HepG2 (cell line): ENCODE data around the gene FXYD5. TPM values are rescaled to one million over a fixed set of nuclear protein-coding genes. Genes with fewer than 3 reads are reported as not detected.

Source experiments
- ATAC-seq: fragments of 200-7000 bp; cut with Tn5 transposase; 3 replicates; pipeline ENCODE4 v1.9.1; 2020; ENCODE audit warnings: mild to moderate bottlenecking, moderate library complexity
- BruUV-seq: library from RNA; stranded (reverse); fragments of 400-500 nt; replicated peaks from 2 replicates; lab custom pipeline; 2021; lab: Mats Ljungman, UMichigan
- CTCF ChIA-PET: fragments of 300-600 bp; formaldehyde crosslinking; extraction: SDS; loops from one replicate; lab custom pipeline; 2021; ENCODE audit warnings: low total read pairs, inconsistent platforms, low intra/inter-chr PET ratio; lab: Yijun Ruan, JAX
- POLR2A ChIA-PET: fragments of 350-600 bp; sonication (Branson Sonifier 250); formaldehyde crosslinking; loops from one replicate; lab custom pipeline; 2020; ENCODE audit warnings: antibody characterized with exemption, inconsistent platforms; lab: Yijun Ruan, JAX
- DNase-seq: peaks from one replicate; pipeline ENCODE4 v3.0.0-alpha.2; 2015; ENCODE audit warnings: low spot score
- FAIRE-seq: peaks from 3 replicates; lab custom pipeline; 2011; peaks lifted over from hg19 to GRCh38; lab: Jason Lieb, UNC
- H2AFZ ChIP-seq: one replicate; pipeline ENCODE4 v1.6.1; 2011; ENCODE audit warnings: low read length, inconsistent platforms
- H3K27ac ChIP-seq: fragments of 300-600 bp; 3 replicates; pipeline ENCODE4 v1.8.0; 2011; ENCODE audit warnings: mixed run types, mild to moderate bottlenecking, mixed read lengths, low read length, inconsistent platforms; ENCODE audit not compliant: insufficient read depth; ENCODE audit errors: extremely low read length
- H3K27me3 ChIP-seq, 2 experiments: fragments of 200-600 bp in 1 of 2; 2 replicates in 1 of 2; 3 replicates in 1 of 2; pipeline versions ENCODE4 v1.6.0 to v1.8.0; 2011; ENCODE audit warnings: low read length in 2 of 2, mild to moderate bottlenecking in 2 of 2, moderate library complexity in 2 of 2, inconsistent platforms in 1 of 2; ENCODE audit not compliant: insufficient read depth in 2 of 2, control insufficient read depth in 1 of 2
- H3K36me3 ChIP-seq, 2 experiments: fragments of 200-600 bp in 1 of 2; replicated peaks in 1 of 2; 2 replicates in 1 of 2; 3 replicates in 1 of 2; pipeline versions ENCODE4 v1.5.1 to v1.8.0; 2011; ENCODE audit warnings: low read length in 2 of 2, inconsistent platforms in 1 of 2; ENCODE audit not compliant: insufficient read depth in 2 of 2, control insufficient read depth in 1 of 2
- H3K4me1 ChIP-seq: 2 replicates; pipeline ENCODE4 v1.5.1; 2012; ENCODE audit warnings: low read length, inconsistent platforms; ENCODE audit not compliant: insufficient read depth
- H3K4me2 ChIP-seq: 2 replicates; pipeline ENCODE4 v1.6.0; 2011; ENCODE audit warnings: low read depth, low read length, inconsistent platforms
- H3K4me3 ChIP-seq, 3 experiments: fragments of 200-600 bp in 1 of 3; sonication (generic), shearing (Covaris generic) in 1 of 3; replicated peaks in 1 of 3; 2 replicates each; pipeline ENCODE4 v1.5.1; 2011 to 2016; ENCODE audit warnings: low read length in 3 of 3, inconsistent platforms in 2 of 3, low read depth in 2 of 3, mild to moderate bottlenecking in 2 of 3, control low read depth in 1 of 3, mixed read lengths in 1 of 3; ENCODE audit not compliant: insufficient read depth in 1 of 3
- H3K79me2 ChIP-seq: one replicate; pipeline ENCODE4 v1.6.1; 2011; ENCODE audit warnings: low read length, inconsistent platforms; ENCODE audit not compliant: insufficient read depth
- H3K9ac ChIP-seq: 2 replicates; pipeline ENCODE4 v1.6.0; 2011; ENCODE audit warnings: mild to moderate bottlenecking, low read depth, low read length, inconsistent platforms; ENCODE audit not compliant: insufficient read depth
- H3K9me3 ChIP-seq: 2 replicates; pipeline ENCODE4 v1.5.1; 2012; ENCODE audit warnings: mild to moderate bottlenecking, low read length
- H4K20me1 ChIP-seq: 2 replicates; pipeline ENCODE4 v1.6.0; 2011; ENCODE audit warnings: inconsistent platforms, mild to moderate bottlenecking, low read length, moderate library complexity; ENCODE audit not compliant: insufficient read depth
- CHD4 ChIP-seq: fragments of 200-600 bp; sonication (generic); IDR thresholded peaks from 2 replicates; pipeline ENCODE4 v1.7.0; 2017; ENCODE audit warnings: mild to moderate bottlenecking, low read length, borderline replicate concordance
- JUNB ChIP-seq: sonication (generic); formaldehyde crosslinking; IDR thresholded peaks from 2 replicates; pipeline ENCODE4 v1.8.0; 2022; ENCODE audit warnings: missing genetic modification reagents, mild to moderate bottlenecking, borderline replicate concordance
- NFYC ChIP-seq: IDR thresholded peaks from 2 replicates; pipeline ENCODE4 v1.6.1; 2016; ENCODE audit warnings: missing genetic modification reagents, missing compliant biosample characterization
- THAP9 ChIP-seq: sonication (generic); formaldehyde crosslinking; IDR thresholded peaks from 2 replicates; pipeline ENCODE4; 2020; ENCODE audit warnings: missing genetic modification reagents, mild to moderate bottlenecking, borderline replicate concordance
- TMF1 ChIP-seq: sonication (generic); formaldehyde crosslinking; IDR thresholded peaks from 2 replicates; pipeline ENCODE4 v1.8.1; 2022; ENCODE audit warnings: low read depth, missing genetic modification reagents
- in situ Hi-C: cut with HindIII; loops from 2 replicates; pipeline ENCODE4 v1.10.0; 2017; ENCODE audit warnings: low pct_unique_long_range_greater_than_20kb; ENCODE audit not compliant: extremely low pct_ligation_motif_present
- intact Hi-C: fragments of 100-400 bp; cut with micrococcal nuclease; formaldehyde crosslinking; loops from one replicate; pipeline ENCODE4 v1.10.0; 2022; ENCODE audit not compliant: unreplicated experiment
- polyA plus RNA-seq, 8 experiments: library from polyadenylated mRNA; depleted of rRNA in 3 of 8; stranded (reverse) in 7 of 8; unstranded in 1 of 8; fragments of >200 nt; fragmentation: Illumina TruSeq in 4 of 8; extraction: Trizol in 4 of 8; gene quantifications; 2 replicates each; pipeline versions ENCODE4 v1.2.1 to v1.2.3, GENCODE V29; 2011 to 2016; ENCODE audit warnings: low read depth in 4 of 8, missing spikeins in 1 of 8, mixed read lengths in 1 of 8; ENCODE audit not compliant: insufficient read depth in 1 of 8
- total RNA-seq, 5 experiments: library from RNA; depleted of rRNA; stranded (reverse); fragments of >200 nt; fragmentation: Illumina TruSeq; extraction: Trizol; gene quantifications; 2 replicates each; pipeline ENCODE4 v1.2.3, GENCODE V29; 2016; ENCODE audit warnings: low read depth in 1 of 5
- TF ChIP-seq, protein P1 (sequence below): sonication (generic); formaldehyde crosslinking; IDR thresholded peaks from 2 replicates; pipeline ENCODE4 v1.4.0; 2020; ENCODE audit warnings: mild to moderate bottlenecking, missing genetic modification reagents

Gene FXYD5
- total and polyA plus RNA-seq, 2 of the 13 experiments (the other 11 are each of a cell fraction or from before 2014, with no cell fraction given) = 0.65 TPM; not detected in 1

GRCh38 chr19:35216833-35217648, 62.5 kb downstream of the FXYD5 start (continued):
- TF ChIP-seq THAP9 (CRISPR knock-in tag) = no peak
- TF ChIP-seq, all 625 proteins: peak for 2

GRCh38 chr19:35217649-35217990, 63.1 kb downstream of the FXYD5 start:
- H3K27ac ChIP-seq = no peak overlapping the region
- no peak for ATAC-seq
- no peaks in the 10 kb centered on the region for H3K36me3 ChIP-seq
- DNase-seq = no peak
- no TSS peak for BruUV-seq
- CTCF ChIA-PET = no interaction called here
- no peaks in the 10 kb centered on the region for H3K9me3 ChIP-seq
- no peaks in the 10 kb centered on the region; a peak in 1 of 5 replicates for H3K27me3 ChIP-seq
- H4K20me1 ChIP-seq = no peaks in the 10 kb centered on the region
- peaks cover 13% of the 10 kb centered on the region; the same call in 1 of the 2 replicates for H3K4me1 ChIP-seq
- no peaks in the 10 kb centered on the region for H3K79me2 ChIP-seq
- FAIRE-seq = no peak
- no peak overlapping the region for H3K9ac ChIP-seq
- no peak overlapping the region for H3K4me2 ChIP-seq
- intact Hi-C loops (no loop called here), in situ Hi-C loops (no loop called here)
- POLR2A ChIA-PET = no interaction called here
- H2AFZ ChIP-seq = no peak overlapping the region
- H3K4me3 ChIP-seq = no peak overlapping the region
- TF ChIP-seq, protein P1, sequence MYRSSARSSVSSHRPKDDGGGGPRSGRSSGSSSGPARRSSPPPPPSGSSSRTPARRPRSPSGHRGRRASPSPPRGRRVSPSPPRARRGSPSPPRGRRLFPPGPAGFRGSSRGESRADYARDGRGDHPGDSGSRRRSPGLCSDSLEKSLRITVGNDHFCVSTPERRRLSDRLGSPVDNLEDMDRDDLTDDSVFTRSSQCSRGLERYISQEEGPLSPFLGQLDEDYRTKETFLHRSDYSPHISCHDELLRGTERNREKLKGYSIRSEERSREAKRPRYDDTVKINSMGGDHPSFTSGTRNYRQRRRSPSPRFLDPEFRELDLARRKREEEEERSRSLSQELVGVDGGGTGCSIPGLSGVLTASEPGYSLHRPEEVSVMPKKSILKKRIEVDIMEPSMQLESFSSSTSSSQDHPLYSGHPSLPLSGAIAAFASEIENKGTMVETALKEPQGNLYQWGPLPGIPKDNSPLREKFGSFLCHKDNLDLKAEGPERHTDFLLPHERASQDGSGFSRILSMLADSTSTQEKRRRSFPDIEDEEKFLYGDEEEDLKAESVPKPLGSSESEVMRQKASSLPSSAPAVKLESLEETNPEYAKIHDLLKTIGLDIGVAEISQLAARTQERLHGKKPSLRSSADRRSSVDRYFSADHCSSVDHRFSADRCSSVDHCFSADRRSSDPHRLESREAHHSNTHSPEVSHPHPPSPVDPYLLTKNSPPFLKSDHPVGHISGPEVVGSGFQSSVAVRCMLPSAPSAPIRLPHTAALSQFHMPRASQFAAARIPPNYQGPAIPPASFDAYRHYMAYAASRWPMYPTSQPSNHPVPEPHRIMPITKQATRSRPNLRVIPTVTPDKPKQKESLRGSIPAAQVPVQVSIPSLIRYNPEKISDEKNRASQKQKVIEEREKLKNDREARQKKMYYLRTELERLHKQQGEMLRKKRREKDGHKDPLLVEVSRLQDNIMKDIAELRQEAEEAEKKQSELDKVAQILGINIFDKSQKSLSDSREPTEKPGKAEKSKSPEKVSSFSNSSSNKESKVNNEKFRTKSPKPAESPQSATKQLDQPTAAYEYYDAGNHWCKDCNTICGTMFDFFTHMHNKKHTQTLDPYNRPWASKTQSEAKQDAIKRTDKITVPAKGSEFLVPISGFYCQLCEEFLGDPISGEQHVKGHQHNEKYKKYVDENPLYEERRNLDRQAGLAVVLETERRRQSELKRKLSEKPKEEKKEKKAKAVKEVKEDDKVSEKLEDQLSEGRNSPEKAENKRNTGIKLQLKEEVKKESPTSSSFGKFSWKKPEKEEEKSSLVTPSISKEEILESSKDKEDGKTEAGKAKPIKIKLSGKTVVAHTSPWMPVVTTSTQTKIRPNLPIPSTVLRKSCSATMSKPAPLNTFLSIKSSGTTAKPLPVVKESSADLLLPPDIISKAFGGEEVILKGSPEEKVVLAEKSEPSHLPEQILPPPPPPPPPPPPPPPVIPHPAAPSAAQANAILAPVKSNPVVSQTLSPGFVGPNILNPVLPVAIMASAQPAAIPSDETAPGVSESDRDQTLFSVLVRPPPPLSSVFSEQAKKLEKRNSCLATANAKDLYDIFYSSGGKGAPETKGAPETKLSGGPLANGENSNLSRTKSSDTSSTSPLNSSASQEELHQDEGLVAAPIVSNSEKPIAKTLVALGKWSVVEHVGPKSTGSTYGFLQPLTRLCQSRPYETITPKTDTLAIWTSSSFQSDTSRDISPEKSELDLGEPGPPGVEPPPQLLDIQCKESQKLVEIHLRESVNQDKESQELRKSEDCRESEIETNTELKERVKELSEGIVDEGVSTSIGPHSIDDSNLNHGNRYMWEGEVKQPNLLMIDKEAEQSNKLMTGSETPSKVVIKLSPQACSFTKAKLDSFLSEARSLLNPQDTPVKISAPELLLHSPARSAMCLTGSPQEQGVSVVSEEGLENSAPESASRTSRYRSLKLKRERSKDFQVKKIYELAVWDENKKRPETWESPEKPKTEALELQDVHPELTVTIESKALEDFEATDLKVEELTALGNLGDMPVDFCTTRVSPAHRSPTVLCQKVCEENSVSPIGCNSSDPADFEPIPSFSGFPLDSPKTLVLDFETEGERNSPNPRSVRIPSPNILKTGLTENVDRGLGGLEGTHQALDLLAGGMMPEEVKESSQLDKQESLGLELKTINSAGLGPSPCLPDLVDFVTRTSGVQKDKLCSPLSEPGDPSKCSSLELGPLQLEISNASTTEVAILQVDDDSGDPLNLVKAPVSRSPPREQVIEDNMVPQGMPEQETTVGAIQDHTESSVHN (CRISPR knock-in tag) = no peak
- TF ChIP-seq CHD4 (no peak), NFYC (CRISPR knock-in tag) (no peak), JUNB (CRISPR knock-in tag) (no peak), TMF1 (no peak)
